ENCODE measurements around the gene SYCP2. TPM values are rescaled to one million over a fixed set of nuclear protein-coding genes. Genes with fewer than 3 reads are reported as not detected.

SYCP2 gene
- total RNA-seq, 6 donors from 2014 or later = 1.1 to 13.3 (median 2.0) TPM

GRCh38 chr20:59945175-59945574 is 11.7 kb upstream of the SYCP2 start:
- H3K4me1 ChIP-seq = peaks cover 36 to 60% (median 40%) of the 10 kb centered on the region in 4 donors
- no peak overlapping the region for H3K4me3 ChIP-seq
- no peak for TF ChIP-seq POLR2A (IDR thresholded peaks at IDR 0.05)
- no peak for TF ChIP-seq CTCF (IDR thresholded peaks at IDR 0.05)
- no peak for TF ChIP-seq EP300 (IDR thresholded peaks at IDR 0.05)
- no peak for TF ChIP-seq POLR2AphosphoS5 (IDR thresholded peaks at IDR 0.05)
- no peaks in the 10 kb centered on the region for H3K27me3 ChIP-seq
- ATAC-seq (ENCODE audit: low FRiP score in 2 of 2) (no peak), DNase-seq (no peak)
- peaks cover 13 to 42% (median 15%) of the 10 kb centered on the region in 4 donors for H3K36me3 ChIP-seq
- WGBS, 2 donors = 59 to 70% methylated on average over 3 of the region's 3 CpGs
- no peaks in the 10 kb centered on the region for H3K9me3 ChIP-seq
- no peak overlapping the region for H3K27ac ChIP-seq

GRCh38 chr20:59944726-59945125 is 11.3 kb upstream of the SYCP2 start:
- ATAC-seq (ENCODE audit: low FRiP score in 2 of 2) = no peak
- Histone ChIP-seq H3K27me3 (no peaks in the 10 kb centered on the region), H3K27ac (no peak overlapping the region), H3K4me3 (no peak overlapping the region), H3K36me3 (peaks cover 13 to 37% (median 15%) of the 10 kb centered on the region in 4 donors), H3K4me1 (peaks cover 36 to 60% (median 40%) of the 10 kb centered on the region in 4 donors), H3K9me3 (no peaks in the 10 kb centered on the region)
- TF ChIP-seq CTCF (IDR thresholded peaks at IDR 0.05) (no peak), EP300 (IDR thresholded peaks at IDR 0.05) (no peak)
- WGBS, 2 donors = 70 to 86% methylated on average over 7 of the region's 7 CpGs
- no peak for DNase-seq

- peak overlapping the region in 2 of 4 donors; percentile 96 to 97 for H3K27ac ChIP-seq
- H3K9me3 ChIP-seq = no peaks in the 10 kb centered on the region
- TF ChIP-seq EP300 (IDR thresholded peaks at IDR 0.05) = no peak
- no peak for TF ChIP-seq POLR2AphosphoS5 (IDR thresholded peaks at IDR 0.05)
- no peak for DNase-seq
- peaks cover 41 to 65% (median 47%) of the 10 kb centered on the region in 4 donors for H3K4me1 ChIP-seq
- H3K27me3 ChIP-seq = no peaks in the 10 kb centered on the region
- WGBS, 2 donors = 76 to 85% methylated on average over 2 of the region's 2 CpGs
- H3K4me3 ChIP-seq = no peak overlapping the region
- peaks cover 13 to 32% (median 15%) of the 10 kb centered on the region in 4 donors for H3K36me3 ChIP-seq
- no peak for ATAC-seq (ENCODE audit: low FRiP score in 2 of 2)
Observed at GRCh38 chr20:59942245-59942644, 8.8 kb upstream of the SYCP2 start.

DNA sequence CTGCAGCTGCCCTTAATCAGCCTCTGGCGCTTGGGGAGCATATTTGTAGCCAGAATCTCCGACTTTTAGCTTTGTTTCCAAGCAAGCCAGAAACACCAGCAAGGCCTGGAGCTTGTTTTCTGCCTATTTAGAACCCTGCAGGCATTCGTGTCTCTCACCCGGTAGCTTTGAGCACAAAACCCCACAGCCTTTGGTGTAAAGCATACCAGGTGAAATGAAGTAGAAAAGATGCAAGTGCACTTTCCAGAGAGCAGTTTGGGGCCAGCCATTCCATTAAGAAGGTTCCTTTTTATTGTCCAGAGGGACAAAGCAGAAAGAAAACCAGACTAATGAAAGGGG is 7.5 kb upstream of the SYCP2 start:
- DNase-seq (no peak), ATAC-seq (ENCODE audit: low FRiP score in 2 of 2) (no peak)
- Histone ChIP-seq H3K4me1 (peaks cover 53 to 66% (median 54%) of the 10 kb centered on the region in 4 donors), H3K36me3 (peaks cover 13 to 36% (median 15%) of the 10 kb centered on the region in 4 donors), H3K4me3 (peak overlapping the region; percentile 32 to 80 (median 76)), H3K27ac (peak overlapping the region; percentile 96 to 98 (median 96)), H3K27me3 (no peaks in the 10 kb centered on the region), H3K9me3 (no peaks in the 10 kb centered on the region)
- no peak for TF ChIP-seq CTCF (IDR thresholded peaks at IDR 0.05)
- WGBS, 2 donors = 0 to 1% methylated on average over 3 to 4 of the region's 4 CpGs

- DNase-seq (peak; percentile 100), ATAC-seq (ENCODE audit: low FRiP score in 2 of 2) (peak; percentile 98 to 99)
- Histone ChIP-seq H3K4me1 (peaks cover 47 to 61% (median 52%) of the 10 kb centered on the region in 4 donors), H3K27ac (peak within 1 kb of the TSS; percentile 96 to 98 (median 96)), H3K27me3 (no peaks in the 10 kb centered on the region), H3K9me3 (no peaks in the 10 kb centered on the region), H3K4me3 (peak within 1 kb of the TSS; percentile 55 to 80 (median 76)), H3K36me3 (peaks cover 13 to 38% (median 15%) of the 10 kb centered on the region in 4 donors)
- 1% methylated on average over 13 to 56 of the region's 57 CpGs for WGBS, 2 donors
- TF ChIP-seq EP300 (IDR thresholded peaks at IDR 0.05) = peak in 1 of 4 donors; percentile 41
- TF ChIP-seq POLR2AphosphoS5 (IDR thresholded peaks at IDR 0.05) = peak; percentile 50 to 81
- peak; percentile 27 to 95 (median 89) for TF ChIP-seq POLR2A (IDR thresholded peaks at IDR 0.05)
- TF ChIP-seq CTCF (IDR thresholded peaks at IDR 0.05) = peak in 4 of 6 experiments; percentile 14 to 32 (median 20)
Observed at GRCh38 chr20:59940129-59940955, 6.9 kb upstream of the SYCP2 start, which contains the start of the genes FAM217B and PPP1R3D. Gene FAM217B, plus strand, starts transcription at chr20:59940389. Its CDS starts 3,555 bp downstream, at chr20:59943944. Gene PPP1R3D, minus strand, starts transcription at chr20:59940305. Its CDS starts 374 bp downstream, at chr20:59939931.
